Nephron (organoid): ENCODE measurements around the gene NGF.

ENCODE experiments used
- H3K27ac Mint-ChIP-seq, 3 experiments: 2 replicates each; pipeline ENCODE4 v1.8.0; 2020; ENCODE audit warnings: mixed read lengths in 3 of 3, mild to moderate bottlenecking in 2 of 3, moderate library complexity in 1 of 3
- H3K27me3 Mint-ChIP-seq: 2 replicates; pipeline ENCODE4 v1.8.0; 2021; ENCODE audit warnings: low read depth, mild to moderate bottlenecking, moderate library complexity, mixed read lengths
- H3K36me3 Mint-ChIP-seq: 2 replicates; pipeline ENCODE4 v1.8.0; 2020; ENCODE audit warnings: low read depth, mixed read lengths
- H3K4me1 Mint-ChIP-seq: 2 replicates; pipeline ENCODE4 v1.8.0; 2020; ENCODE audit warnings: mixed read lengths
- H3K4me3 Mint-ChIP-seq, 3 experiments: 2 replicates each; pipeline ENCODE4 v1.8.0; 2020; ENCODE audit warnings: mild to moderate bottlenecking in 3 of 3, mixed read lengths in 3 of 3, moderate library complexity in 2 of 3
- H3K9me3 Mint-ChIP-seq: 2 replicates; pipeline ENCODE4 v1.8.0; 2020; ENCODE audit warnings: mixed read lengths
- CTCF ChIP-seq, 3 experiments: fragments of 200-600 bp; sonication (generic); IDR thresholded peaks; one replicate each; pipeline ENCODE4 v1.5.0; 2021; ENCODE audit warnings: antibody characterized with exemption in 3 of 3; ENCODE audit not compliant: unreplicated experiment in 3 of 3

NGF gene

GRCh38 chr1:115288591-115289198 lies 49.4 kb downstream of the NGF start:
- Mint-ChIP-seq H3K9me3 (no peaks in the 10 kb centered on the region), H3K36me3 (no peaks in the 10 kb centered on the region), H3K27ac (no peak overlapping the region), H3K27me3 (peaks cover 5% of the 10 kb centered on the region), H3K4me3 (no peak overlapping the region), H3K4me1 (peaks cover 20% of the 10 kb centered on the region)
- no peak for TF ChIP-seq CTCF (IDR thresholded peaks at IDR 0.05; ENCODE audit: unreplicated experiment in 3 of 3)

DNA sequence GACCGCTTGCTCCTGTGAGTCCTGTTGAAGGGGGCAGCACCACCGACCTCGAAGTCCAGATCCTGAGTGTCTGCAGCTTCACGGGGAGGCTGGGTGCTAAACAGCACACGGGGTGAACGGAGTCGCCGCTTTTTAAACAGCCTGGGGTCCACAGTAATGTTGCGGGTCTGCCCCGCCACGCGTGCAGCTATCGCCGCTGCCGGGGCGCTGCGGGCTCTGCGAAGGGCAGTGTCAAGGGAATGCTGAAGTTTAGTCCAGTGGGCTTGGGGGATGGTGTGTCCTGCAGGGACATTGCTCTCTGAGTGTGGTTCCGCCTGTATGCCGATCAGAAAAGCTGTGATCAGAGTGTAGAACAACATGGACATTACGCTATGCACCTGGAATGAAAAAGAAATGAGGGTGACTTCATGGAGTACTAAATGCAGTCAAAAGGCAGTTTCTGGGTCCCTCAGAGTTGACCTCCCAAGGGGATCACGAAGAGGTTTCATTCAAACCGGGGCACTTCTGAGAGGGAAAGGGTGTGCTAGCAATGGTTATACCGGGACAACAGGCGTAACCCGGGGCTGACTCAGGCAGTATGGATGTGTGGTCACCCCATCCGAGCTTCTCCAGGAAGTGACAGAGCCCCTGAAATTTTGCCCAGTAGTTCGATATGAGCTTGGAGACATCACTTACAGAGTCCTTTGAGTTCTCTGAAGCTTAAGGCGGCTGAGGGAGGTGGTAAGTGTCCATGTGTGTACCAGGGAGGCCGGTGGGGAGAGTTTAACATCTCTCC lies 51.4 kb downstream of the NGF start:
- Mint-ChIP-seq H3K9me3 (no peaks in the 10 kb centered on the region), H3K4me3 (no peak overlapping the region), H3K4me1 (peaks cover 34% of the 10 kb centered on the region), H3K27ac (peak overlapping the region in 1 of 3 experiments; percentile 29), H3K36me3 (no peaks in the 10 kb centered on the region), H3K27me3 (peaks cover 5% of the 10 kb centered on the region)
- TF ChIP-seq CTCF (IDR thresholded peaks at IDR 0.05; ENCODE audit: unreplicated experiment in 3 of 3), result no peak

DNA sequence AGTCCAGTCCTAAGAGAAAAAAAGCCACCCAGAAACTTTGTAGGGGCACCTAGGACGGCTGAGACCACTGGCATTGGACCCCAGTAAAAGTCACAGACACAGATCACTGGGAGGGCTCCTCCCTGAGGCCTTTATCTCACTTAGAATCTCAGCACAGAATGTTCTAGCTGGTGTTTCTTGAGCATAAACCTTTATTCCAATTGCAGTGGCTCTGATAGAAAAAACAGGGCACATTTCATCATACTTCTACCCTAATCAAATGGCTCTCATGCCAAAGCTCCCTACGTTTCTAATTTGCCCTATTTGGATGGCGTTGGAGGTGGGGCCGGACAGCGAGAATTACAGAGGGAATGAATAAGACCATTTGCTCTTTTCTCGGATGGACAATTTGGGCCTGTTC lies 53.8 kb downstream of the NGF start:
- Mint-ChIP-seq H3K27ac (peak overlapping the region in 2 of 3 experiments; percentile 85 to 90), H3K4me1 (peaks cover 49% of the 10 kb centered on the region)

DNA sequence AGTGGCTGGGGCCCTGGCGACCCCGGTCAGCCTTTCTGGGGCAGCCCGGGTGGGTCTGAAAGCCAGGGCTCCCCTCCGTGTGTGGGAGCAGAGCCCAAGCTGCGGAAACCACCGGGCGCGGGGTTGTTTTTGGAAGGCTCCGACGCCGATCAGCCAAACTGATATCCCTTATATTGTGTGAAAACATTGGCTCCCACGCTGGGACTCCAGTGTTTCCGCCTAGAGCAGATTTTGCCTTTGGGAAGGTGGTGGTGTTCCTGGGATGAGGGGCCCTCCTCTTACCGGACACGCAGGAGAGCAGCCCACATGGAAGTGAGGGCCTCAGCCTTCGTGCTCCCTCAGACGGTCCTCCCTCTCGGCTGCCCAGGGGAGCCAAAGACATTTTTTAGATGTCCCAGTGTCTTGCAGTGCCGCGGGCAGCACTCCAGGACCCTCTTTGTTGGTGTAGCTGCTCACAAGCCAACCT lies 54.3 kb downstream of the NGF start:
- peaks cover 54% of the 10 kb centered on the region for H3K4me1 Mint-ChIP-seq
- H3K9me3 Mint-ChIP-seq, result peaks cover under 1% of the 10 kb centered on the region
- H3K27me3 Mint-ChIP-seq, result peaks cover 10% of the 10 kb centered on the region
- TF ChIP-seq CTCF (IDR thresholded peaks at IDR 0.05; ENCODE audit: unreplicated experiment in 3 of 3), result no peak
- peak overlapping the region in 1 of 3 experiments; percentile 85 for H3K27ac Mint-ChIP-seq
- no peaks in the 10 kb centered on the region for H3K36me3 Mint-ChIP-seq
- H3K4me3 Mint-ChIP-seq, result no peak overlapping the region

More for the DNA sequence above, 53.8 kb downstream of the NGF start:
- Mint-ChIP-seq H3K36me3 (no peaks in the 10 kb centered on the region), H3K9me3 (no peaks in the 10 kb centered on the region), H3K27me3 (peaks cover 5% of the 10 kb centered on the region), H3K4me3 (no peak overlapping the region)
- no peak for TF ChIP-seq CTCF (IDR thresholded peaks at IDR 0.05; ENCODE audit: unreplicated experiment in 3 of 3)

DNA sequence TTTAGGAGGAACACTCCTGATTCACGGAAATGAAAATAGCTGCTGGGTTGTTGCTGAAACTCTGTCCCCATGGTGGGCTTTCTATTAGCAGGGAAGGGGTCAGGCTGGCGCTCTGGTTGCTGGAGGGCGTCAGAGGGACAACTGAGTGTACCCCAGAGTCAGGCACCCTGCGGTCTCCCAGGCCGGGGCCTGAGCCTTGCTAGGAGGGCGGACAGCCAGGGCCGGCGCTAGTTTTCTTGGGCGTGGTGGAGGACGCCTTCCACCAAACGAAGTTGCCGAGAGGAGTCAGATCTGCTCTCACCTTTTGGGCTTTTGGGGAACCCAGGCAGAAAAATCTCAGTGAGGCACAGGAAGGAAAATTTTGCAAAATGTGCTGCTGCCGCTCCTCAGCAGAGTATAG lies 54.8 kb downstream of the NGF start:
- H3K27ac Mint-ChIP-seq, result peak overlapping the region in 2 of 3 experiments; percentile 85 to 91
- peaks cover 3% of the 10 kb centered on the region for H3K9me3 Mint-ChIP-seq
- TF ChIP-seq CTCF (IDR thresholded peaks at IDR 0.05; ENCODE audit: unreplicated experiment in 3 of 3), result no peak
- peak overlapping the region in 1 of 3 experiments; percentile 8 for H3K4me3 Mint-ChIP-seq
- no peaks in the 10 kb centered on the region for H3K36me3 Mint-ChIP-seq
- H3K4me1 Mint-ChIP-seq, result peaks cover 57% of the 10 kb centered on the region
- H3K27me3 Mint-ChIP-seq, result peaks cover 11% of the 10 kb centered on the region
